Measurements from ENCODE around the gene BTBD2. TPM values are rescaled to one million over a fixed set of nuclear protein-coding genes. Genes with fewer than 3 reads are reported as not detected.
A peak's percentile ranks its signal among the peaks of the same experiment; 100 is the strongest.

Gene BTBD2
- total RNA-seq, 2 donors from 2014 or later: 19.9 to 23.0 TPM

DNA sequence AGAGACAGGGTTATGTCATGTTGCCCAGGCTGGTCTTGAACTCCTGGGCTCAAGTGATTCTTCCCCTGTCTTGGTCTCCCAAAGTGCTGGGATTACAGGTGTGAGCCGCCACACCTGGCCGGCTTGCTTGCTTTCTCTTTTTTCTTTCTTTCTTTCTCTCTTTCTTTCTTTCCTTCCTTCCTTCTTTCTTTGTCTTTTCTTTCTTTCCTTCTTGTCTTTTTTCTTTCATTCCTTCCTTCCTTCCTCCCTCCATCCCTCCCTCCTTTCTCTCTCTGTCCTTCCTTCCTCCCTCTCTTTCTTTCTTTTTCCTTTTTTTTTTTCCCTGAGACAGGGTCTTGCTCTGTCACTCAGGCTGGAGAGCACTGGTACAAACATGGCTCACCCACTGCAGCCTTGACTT lies 6.8 kb upstream of the BTBD2 start:
- H3K27me3 Mint-ChIP-seq: no peaks in the 10 kb centered on the region
- H3K4me3 Mint-ChIP-seq: no peak overlapping the region
- H3K4me1 Mint-ChIP-seq (ENCODE audit: low read depth in 2 of 2): peaks cover 8 to 12% of the 10 kb centered on the region in 2 donors
- peak overlapping the region in 1 of 2 donors; percentile 76 for H3K27ac Mint-ChIP-seq
- ATAC-seq: no peak
- no peaks in the 10 kb centered on the region for H3K9me3 Mint-ChIP-seq
- H3K36me3 Mint-ChIP-seq: no peaks in the 10 kb centered on the region
- DNase-seq (ENCODE audit: low spot score): no peak

DNA sequence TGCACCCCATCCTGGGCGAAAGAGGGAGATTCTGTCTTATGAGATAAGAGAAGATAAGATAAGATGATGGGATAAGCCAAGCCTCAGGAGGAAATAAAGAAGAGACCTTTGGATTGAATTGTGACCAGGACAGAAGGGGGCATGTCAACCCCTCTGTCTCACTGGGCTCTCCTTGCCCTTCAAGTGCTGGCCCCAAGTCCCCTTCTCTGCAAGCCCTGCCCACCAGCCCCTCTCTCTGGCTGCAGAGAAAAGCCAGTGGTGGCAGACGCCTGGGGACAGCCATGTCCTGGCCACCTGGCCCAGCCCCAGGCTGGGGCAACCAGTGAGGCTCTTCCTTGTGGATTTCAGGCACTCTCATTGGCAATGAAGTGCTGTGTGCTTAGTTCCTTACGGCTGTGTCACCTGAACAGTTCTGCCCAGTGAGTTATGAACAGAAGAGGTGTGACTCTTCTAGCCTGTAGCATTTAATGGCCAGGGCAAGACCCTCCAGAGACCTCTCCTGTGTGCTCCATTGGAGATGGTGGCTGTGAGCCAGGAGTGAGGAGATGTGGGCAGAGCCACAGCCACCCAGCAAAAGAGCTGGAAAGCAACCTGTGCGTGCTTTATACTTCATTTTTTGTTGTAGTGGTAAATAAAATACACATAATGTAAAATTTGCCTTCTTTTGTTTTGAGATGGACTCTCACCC lies 6.1 kb upstream of the BTBD2 start:
- H3K4me3 Mint-ChIP-seq: no peak overlapping the region
- ATAC-seq (no peak), DNase-seq (ENCODE audit: low spot score) (no peak)
- no peaks in the 10 kb centered on the region for H3K27me3 Mint-ChIP-seq
- H3K36me3 Mint-ChIP-seq: no peaks in the 10 kb centered on the region
- H3K27ac Mint-ChIP-seq: peak overlapping the region in 1 of 2 donors; percentile 76
- H3K9me3 Mint-ChIP-seq: no peaks in the 10 kb centered on the region
- H3K4me1 Mint-ChIP-seq (ENCODE audit: low read depth in 2 of 2): peaks cover 6 to 9% of the 10 kb centered on the region in 2 donors

DNA sequence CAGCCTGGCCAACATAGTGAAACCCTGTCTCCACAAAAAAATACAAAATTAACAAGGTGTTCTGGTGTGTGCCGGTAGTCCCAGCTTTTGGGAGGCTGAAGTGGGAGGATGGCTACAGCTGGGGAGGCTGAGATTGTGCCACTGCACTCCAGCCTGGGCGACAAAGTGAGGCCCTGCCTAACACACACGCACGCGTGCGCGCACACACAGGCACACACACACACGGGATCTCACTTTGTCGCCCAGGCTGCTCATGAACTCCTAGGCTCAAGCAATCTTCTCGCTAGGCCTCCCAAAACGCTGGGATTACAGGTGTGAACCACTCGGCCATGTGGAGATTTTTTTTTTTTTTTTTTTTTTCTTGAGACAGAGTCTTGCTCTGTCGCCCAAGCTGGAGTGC lies 3.2 kb upstream of the BTBD2 start:
- no peak for ATAC-seq
- peaks cover 6 to 7% of the 10 kb centered on the region in 2 donors for H3K4me1 Mint-ChIP-seq (ENCODE audit: low read depth in 2 of 2)

DNA sequence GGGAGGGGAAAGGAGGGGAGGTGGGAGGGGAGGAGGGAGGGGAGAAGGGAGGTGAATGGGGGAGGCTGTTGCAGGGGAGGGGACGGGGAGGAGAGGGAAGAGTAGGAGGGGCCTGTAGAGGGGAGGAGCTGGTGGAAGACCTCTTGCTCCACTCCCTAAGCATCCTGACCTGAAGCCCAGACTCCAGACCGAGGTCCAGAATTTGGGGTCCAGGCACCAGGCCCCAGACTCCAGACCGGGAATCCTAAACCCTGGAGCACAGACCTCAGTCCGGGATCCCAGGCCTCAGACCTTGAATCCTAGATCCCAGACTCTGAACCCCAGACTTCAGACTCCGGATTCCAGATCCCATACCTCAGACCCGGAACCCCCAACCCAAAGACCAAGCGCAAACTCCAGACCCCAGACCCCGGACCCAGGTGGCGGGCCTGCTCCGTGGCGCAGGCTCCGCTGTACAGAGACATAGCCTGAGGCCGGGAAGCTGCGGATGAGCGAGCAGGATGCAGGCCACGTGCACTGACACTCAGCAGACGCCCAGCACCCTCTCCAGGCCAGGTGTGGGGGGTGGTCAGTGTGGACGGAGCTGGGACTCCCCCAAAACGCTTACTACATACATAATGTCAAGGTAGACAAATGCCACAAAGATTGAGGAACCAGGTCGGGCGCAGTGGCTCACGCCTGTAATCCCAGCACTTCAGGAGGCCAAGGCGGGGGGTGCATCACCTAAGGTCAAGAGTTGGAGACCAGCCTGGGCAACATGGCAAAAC lies 710 bp upstream of the BTBD2 start:
- ATAC-seq (peak; percentile 75 to 83), DNase-seq (ENCODE audit: low spot score) (peak; percentile 75)
- no peaks in the 10 kb centered on the region for H3K9me3 Mint-ChIP-seq
- no peaks in the 10 kb centered on the region for H3K36me3 Mint-ChIP-seq
- H3K4me3 Mint-ChIP-seq: peak overlapping the region; percentile 72
- H3K27ac Mint-ChIP-seq: peak overlapping the region in 1 of 2 donors; percentile 60
- no peaks in the 10 kb centered on the region for H3K27me3 Mint-ChIP-seq
- peaks cover 6 to 10% of the 10 kb centered on the region in 2 donors for H3K4me1 Mint-ChIP-seq (ENCODE audit: low read depth in 2 of 2)

More for the DNA sequence above, 3.2 kb upstream of the BTBD2 start:
- DNase-seq (ENCODE audit: low spot score): no peak
- Mint-ChIP-seq H3K36me3 (no peaks in the 10 kb centered on the region), H3K4me3 (no peak overlapping the region), H3K27me3 (no peaks in the 10 kb centered on the region), H3K9me3 (no peaks in the 10 kb centered on the region), H3K27ac (no peak overlapping the region)

DNA sequence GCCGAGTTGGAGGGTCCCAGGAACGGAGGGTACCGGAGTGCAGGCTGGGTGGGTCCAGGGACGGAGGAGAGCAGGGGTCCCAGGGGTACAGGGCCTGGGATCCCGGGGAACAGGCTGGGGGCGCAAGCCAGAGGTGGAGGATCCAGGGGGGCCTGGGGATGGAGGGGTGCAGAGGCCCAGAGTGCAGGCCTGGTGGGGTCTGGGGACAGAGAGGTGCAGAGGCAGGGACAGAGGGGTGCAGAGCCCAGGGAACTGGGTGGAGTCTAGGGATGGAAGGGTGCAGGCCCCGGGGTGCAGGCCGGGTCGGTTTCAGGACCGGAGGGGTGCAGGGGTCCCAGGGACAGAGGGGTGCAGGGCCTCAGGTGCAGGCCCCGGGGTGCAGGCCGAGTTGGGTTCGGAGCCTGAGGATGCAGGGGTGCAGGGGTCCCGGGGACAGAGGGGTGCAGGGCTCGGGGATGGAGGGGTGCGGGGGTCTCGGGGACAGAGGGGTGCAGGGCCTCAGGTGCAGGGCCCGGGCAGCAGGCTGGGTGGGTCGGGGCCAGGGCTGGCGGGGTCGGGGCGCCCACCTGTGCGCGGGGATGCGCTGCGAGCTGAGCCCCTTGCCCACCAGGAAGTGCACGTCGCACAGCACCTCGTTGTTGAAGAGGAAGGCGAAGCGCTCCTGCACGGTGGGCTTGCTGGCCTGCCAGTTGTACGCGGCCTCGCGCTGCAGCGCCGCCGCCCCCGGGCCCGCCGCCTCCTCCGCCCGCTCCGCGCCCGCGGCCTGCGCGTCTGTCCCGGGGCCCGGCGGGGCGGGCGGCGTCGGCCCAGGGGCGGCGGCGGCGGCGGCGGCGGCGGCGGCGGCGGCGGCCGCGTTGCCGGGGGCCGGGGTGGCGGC lies 545 bp downstream of the BTBD2 start:
- no peak for DNase-seq (ENCODE audit: low spot score)
- H3K27me3 Mint-ChIP-seq: no peaks in the 10 kb centered on the region
- H3K36me3 Mint-ChIP-seq: no peaks in the 10 kb centered on the region
- no peak overlapping the region for H3K27ac Mint-ChIP-seq
- ATAC-seq: peak; percentile 36 to 50
- H3K4me1 Mint-ChIP-seq (ENCODE audit: low read depth in 2 of 2): peaks cover 5 to 12% of the 10 kb centered on the region in 2 donors
- H3K4me3 Mint-ChIP-seq: peak overlapping the region; percentile 60
- H3K9me3 Mint-ChIP-seq: no peaks in the 10 kb centered on the region

DNA sequence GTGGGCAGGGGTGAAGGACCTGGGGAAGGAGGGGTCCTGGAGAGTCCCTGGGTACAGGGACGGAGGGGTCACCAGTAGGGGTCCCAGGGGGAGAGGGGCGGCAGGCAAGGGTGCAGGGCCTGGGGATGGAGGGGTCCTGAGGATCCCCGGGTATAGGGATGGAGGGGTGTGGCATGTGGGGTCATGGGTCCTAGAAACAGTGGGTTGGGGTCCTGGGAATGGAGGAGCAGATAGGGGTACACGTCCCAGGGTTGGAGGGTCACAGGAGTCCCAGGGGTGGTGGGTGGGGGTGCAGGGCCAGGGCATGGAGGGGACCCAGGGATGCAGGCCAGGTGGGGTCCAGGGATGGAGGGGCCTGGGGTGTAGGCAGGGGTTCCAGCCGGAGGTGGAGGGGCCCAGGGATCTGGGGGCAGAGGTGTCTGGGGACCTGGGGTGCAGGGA lies 1.4 kb downstream of the BTBD2 start:
- Mint-ChIP-seq H3K27ac (peak overlapping the region in 1 of 2 donors; percentile 64), H3K36me3 (no peaks in the 10 kb centered on the region), H3K4me1 (ENCODE audit: low read depth in 2 of 2) (peaks cover 0 to 7% of the 10 kb centered on the region in 2 donors), H3K9me3 (no peaks in the 10 kb centered on the region), H3K4me3 (no peak overlapping the region), H3K27me3 (no peaks in the 10 kb centered on the region)
- no peak for DNase-seq (ENCODE audit: low spot score)
- ATAC-seq: no peak

DNA sequence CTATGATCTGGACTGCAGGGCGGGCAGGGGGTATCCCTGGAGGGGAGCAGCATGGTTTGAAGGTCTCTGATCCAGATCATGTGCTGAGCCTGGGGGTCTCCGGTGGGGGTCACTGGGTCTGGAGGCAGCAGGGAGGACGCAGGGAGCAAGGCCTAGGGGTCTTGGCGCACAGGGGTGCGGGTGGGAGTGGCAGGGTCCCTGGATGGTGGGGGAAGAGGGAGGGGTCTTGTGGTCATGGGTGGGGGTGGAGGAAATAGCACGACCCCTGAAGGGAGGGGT lies 1.9 kb downstream of the BTBD2 start:
- peaks cover 0 to 7% of the 10 kb centered on the region in 2 donors for H3K4me1 Mint-ChIP-seq (ENCODE audit: low read depth in 2 of 2)
- H3K27me3 Mint-ChIP-seq: no peaks in the 10 kb centered on the region
- ATAC-seq: no peak
- H3K4me3 Mint-ChIP-seq: no peak overlapping the region
- H3K36me3 Mint-ChIP-seq: no peaks in the 10 kb centered on the region
- H3K9me3 Mint-ChIP-seq: no peaks in the 10 kb centered on the region
- peak overlapping the region in 1 of 2 donors; percentile 64 for H3K27ac Mint-ChIP-seq
- DNase-seq (ENCODE audit: low spot score): no peak

DNA sequence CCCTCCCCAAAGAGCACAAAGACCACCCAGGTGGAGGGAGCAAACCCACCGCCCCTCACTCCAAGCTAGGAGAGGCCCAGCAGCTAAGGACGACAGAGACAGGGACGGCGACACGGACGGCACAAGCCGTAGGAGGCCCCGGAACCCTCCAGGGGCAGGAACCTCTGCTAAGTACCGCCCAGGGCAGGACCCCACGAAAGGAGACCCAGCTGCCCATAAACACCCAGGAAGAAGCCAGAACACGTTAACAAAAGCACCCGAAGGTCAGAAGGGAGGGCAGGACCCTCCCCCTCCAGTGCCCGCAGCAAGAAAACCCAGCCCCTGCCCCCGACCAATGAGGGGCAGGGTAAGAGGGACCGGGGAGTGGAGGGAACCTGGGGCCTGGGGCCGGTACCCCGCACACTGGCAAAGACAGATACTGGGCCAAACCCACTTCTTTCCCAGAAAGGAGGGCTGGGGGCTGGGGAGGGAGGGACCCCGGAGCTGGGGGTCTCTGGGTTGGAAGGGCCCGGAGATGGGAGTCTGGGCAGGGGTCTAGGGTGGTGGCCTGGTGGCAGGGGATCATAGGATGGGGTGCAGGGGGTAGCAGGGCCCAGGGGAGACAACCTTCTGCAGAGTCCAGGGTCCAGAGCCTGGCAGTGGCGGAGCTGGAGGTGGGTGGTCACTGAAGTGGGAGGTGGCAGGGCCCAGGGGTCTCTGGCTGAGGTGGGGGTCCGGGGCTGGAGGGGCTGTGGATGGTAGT lies 2.4 kb downstream of the BTBD2 start:
- no peak overlapping the region for H3K4me3 Mint-ChIP-seq
- H3K4me1 Mint-ChIP-seq (ENCODE audit: low read depth in 2 of 2): peaks cover 0 to 7% of the 10 kb centered on the region in 2 donors
- ATAC-seq (no peak), DNase-seq (ENCODE audit: low spot score) (no peak)
- no peaks in the 10 kb centered on the region for H3K9me3 Mint-ChIP-seq
- H3K36me3 Mint-ChIP-seq: no peaks in the 10 kb centered on the region
- no peaks in the 10 kb centered on the region for H3K27me3 Mint-ChIP-seq
- no peak overlapping the region for H3K27ac Mint-ChIP-seq

DNA sequence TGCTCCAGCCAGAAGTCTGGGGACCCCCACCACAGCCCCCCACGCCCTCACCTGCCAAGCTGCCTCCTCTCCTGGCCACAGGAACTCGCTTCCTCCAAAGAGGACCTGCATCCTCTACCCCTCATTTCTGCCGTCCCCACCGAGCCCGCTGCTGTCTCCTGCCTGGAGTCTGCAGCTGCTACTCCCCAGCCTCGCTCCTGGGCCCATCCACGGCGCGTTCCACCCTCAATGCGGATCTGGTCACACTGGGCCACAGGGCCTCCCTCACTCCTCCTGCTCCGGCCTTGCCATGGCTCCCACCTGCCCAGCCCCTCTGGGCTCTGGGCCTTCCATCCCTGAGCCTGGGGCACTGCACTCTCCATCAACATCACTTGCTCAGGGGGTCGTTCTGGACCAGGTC lies 4.3 kb downstream of the BTBD2 start:
- Mint-ChIP-seq H3K4me3 (no peak overlapping the region), H3K4me1 (ENCODE audit: low read depth in 2 of 2) (peaks cover 0 to 7% of the 10 kb centered on the region in 2 donors)

DNA sequence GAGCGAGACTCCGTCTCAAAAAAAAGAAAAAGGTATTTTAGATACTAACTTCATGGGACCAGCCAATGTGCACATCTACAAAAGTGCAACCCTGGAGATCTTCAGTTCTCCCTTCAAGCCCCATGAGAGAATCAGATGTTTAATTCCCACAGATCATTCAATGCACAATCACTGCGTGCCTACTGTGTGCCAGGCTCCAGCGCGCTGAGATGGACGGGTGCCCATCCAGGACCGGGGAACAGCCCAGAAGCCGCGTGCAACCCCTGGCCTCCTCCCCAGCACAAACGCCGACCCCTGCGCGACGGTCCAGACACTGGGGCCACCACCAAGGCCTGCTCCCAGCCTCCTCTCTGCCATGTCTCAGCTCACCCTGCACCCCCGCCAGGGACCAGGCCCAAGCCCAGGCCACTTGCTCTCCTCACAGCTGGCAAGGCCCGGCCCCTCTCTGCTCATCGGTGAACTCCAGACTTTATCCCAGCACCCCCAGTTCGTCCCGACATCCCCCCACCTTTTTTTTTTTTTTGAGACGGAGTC lies 5.3 kb downstream of the BTBD2 start:
- Mint-ChIP-seq H3K9me3 (no peaks in the 10 kb centered on the region), H3K4me1 (ENCODE audit: low read depth in 2 of 2) (peaks cover 0 to 5% of the 10 kb centered on the region in 2 donors), H3K27me3 (no peaks in the 10 kb centered on the region), H3K36me3 (no peaks in the 10 kb centered on the region), H3K27ac (no peak overlapping the region), H3K4me3 (no peak overlapping the region)
- DNase-seq (ENCODE audit: low spot score): no peak
- ATAC-seq: no peak

More for the DNA sequence above, 4.3 kb downstream of the BTBD2 start:
- Mint-ChIP-seq H3K27me3 (no peaks in the 10 kb centered on the region), H3K9me3 (no peaks in the 10 kb centered on the region), H3K27ac (no peak overlapping the region), H3K36me3 (no peaks in the 10 kb centered on the region)
- ATAC-seq (no peak), DNase-seq (ENCODE audit: low spot score) (no peak)

DNA sequence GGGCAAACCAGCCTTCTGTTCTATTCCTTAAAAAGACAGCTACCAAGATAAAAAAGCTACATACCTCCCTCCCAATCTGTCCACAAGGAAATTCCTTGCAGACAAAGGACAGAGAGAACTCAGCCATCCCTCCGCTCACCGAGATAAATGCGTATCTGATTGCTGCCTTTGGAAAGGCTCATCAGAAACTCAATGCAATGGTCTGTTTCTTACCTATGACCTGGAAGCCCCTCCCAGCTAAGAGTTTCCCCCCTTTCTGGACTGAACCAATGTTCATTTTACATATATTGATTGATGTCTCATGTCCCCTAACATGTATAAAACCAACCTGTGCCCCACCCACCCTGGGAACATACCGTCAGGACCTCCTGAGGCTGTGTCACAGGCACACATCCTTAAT lies 11.6 kb downstream of the BTBD2 start:
- no peak overlapping the region for H3K27ac Mint-ChIP-seq
- H3K27me3 Mint-ChIP-seq: no peaks in the 10 kb centered on the region
- H3K9me3 Mint-ChIP-seq: no peaks in the 10 kb centered on the region
- DNase-seq (ENCODE audit: low spot score) (no peak), ATAC-seq (no peak)
- no peaks in the 10 kb centered on the region for H3K36me3 Mint-ChIP-seq
- H3K4me3 Mint-ChIP-seq: no peak overlapping the region
- H3K4me1 Mint-ChIP-seq (ENCODE audit: low read depth in 2 of 2): peaks cover 0 to 2% of the 10 kb centered on the region in 2 donors

DNA sequence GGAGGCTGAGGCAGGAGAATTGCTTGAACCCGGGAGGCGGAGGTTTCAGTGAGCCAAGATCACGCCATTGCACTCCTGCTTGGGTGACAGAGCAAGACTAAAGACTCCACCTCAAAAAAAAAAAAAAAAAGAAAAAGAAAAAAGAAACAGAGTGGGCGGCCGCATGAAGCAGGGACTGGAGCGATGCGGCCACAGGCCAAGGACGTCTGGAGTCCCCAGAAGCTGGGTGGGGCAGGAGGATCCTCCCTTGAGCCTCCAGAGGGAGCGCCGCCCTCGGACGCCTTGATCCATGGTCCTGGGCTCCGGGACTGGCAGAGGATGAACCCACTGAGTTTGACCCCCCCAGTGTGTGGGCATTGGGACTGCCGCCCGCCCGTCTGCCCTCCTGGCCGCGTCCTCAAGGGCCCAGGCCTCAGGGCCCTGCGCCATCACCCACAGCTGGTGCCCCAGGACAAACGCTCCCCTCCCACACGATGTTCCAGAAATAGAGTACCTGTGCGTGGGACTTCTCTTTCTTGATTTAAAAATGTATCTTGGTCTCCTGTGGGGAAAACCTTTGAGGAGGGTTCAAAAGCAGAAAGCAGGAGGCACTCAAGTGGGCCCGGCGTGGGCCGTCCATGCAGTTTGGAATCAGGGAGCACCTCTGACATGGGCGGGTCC lies 15.5 kb downstream of the BTBD2 start:
- no peaks in the 10 kb centered on the region for H3K9me3 Mint-ChIP-seq
- peak in 1 of 2 donors; percentile 47 for ATAC-seq
- H3K36me3 Mint-ChIP-seq: peaks cover 5% of the 10 kb centered on the region
- H3K27ac Mint-ChIP-seq: no peak overlapping the region
- no peaks in the 10 kb centered on the region for H3K27me3 Mint-ChIP-seq
- DNase-seq (ENCODE audit: low spot score): no peak
- H3K4me3 Mint-ChIP-seq: no peak overlapping the region
- H3K4me1 Mint-ChIP-seq (ENCODE audit: low read depth in 2 of 2): peaks cover 4 to 8% of the 10 kb centered on the region in 2 donors
